ENCODE results near the gene CA12.

DNA sequence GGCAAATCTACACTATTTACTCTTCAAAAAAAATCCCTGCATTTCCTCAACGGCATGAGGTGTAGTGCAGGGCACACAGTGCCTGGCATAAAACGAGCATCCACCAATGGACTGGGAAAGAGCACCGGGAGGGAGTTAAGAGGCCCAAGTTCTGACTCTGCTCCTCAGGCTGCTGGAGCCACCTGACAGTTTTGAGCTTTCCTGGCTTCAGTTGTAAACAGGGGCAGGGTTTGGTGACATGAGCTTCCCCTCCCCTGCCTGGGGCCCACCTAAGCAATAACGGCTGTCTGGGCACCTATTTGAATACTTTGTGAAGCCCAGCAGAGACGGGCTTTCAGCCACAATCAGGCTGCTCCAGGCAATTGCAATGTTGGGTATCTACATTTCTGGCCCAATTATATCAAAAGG, 16.4 kb downstream of the CA12 start:
- TF ChIP-seq, protein P1, sequence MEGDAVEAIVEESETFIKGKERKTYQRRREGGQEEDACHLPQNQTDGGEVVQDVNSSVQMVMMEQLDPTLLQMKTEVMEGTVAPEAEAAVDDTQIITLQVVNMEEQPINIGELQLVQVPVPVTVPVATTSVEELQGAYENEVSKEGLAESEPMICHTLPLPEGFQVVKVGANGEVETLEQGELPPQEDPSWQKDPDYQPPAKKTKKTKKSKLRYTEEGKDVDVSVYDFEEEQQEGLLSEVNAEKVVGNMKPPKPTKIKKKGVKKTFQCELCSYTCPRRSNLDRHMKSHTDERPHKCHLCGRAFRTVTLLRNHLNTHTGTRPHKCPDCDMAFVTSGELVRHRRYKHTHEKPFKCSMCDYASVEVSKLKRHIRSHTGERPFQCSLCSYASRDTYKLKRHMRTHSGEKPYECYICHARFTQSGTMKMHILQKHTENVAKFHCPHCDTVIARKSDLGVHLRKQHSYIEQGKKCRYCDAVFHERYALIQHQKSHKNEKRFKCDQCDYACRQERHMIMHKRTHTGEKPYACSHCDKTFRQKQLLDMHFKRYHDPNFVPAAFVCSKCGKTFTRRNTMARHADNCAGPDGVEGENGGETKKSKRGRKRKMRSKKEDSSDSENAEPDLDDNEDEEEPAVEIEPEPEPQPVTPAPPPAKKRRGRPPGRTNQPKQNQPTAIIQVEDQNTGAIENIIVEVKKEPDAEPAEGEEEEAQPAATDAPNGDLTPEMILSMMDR (conservative IDR thresholded peaks at IDR 0.05; ENCODE audit: low read depth, low read length): no peak
- no peak for TF ChIP-seq EZH2 (IDR thresholded peaks at IDR 0.05; ENCODE audit: borderline replicate concordance, low read depth, low read length, poor library complexity, severe bottlenecking)

All from A673 (cell line).